22Rv1 (cell line): ENCODE results near the gene TGFBR3.

ENCODE experiments used
- CTCF ChIP-seq: fragments of 450-650 bp; IDR thresholded peaks from 2 replicates; pipeline ENCODE4 v1.5.1; 2017; ENCODE audit warnings: mild to moderate bottlenecking
- ZFX ChIP-seq: fragments of 450-650 bp; IDR thresholded peaks from 2 replicates; pipeline ENCODE4 v1.6.1; 2017; ENCODE audit warnings: antibody characterized with exemption, borderline replicate concordance

DNA sequence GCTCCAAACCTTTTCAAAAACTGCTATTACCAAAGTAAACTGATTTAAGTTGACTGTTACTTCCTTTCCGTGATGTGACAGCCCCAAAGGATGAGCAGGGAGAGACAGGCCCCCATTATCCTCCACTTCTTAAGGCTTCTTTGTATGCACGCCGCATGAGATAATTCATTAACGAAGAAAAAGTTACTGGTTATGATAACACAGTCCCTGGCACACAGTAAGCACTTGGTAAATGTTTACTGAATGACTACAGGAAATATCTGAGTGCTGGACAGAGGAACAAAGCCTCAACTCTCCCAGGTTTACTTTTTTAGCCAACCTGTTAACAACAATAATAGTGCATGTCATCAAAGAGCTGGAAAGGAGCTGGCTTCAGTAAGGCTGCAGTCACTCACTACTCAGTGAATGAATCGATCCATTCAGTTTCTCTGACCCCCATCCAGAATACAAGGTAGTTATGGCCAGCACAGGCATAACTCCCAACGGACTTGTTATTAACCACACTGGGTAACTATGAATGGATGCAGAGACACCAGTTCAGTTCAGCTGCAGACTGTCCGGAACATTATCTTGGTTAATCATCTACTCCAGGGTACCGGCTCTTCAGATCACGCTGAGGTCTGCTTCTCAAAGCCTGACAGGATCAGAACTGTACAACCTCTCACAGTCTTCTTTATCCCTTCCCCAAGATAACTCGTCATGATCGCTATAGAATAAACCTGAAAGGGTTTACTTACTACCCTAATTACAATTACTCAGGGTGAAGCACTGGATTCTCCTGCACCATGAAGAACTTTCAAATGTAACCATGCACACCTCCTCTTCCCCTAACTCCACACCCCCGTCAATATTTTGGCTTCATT lies 58.3 kb downstream of the TGFBR3 start:
- no peak for TF ChIP-seq CTCF
- no peak for TF ChIP-seq ZFX
